LNCaP clone FGC (cell line): Measurements from ENCODE around the gene INPP4B.

Experiments
- DNase-seq: peaks from one replicate; pipeline ENCODE4 v3.0.0-alpha.2; 2011; ENCODE audit warnings: low read depth
- H3K4me3 ChIP-seq: 2 replicates; pipeline ENCODE4 v1.5.1; 2011; ENCODE audit warnings: mild to moderate bottlenecking, low read depth, low read length, control low read depth
- CTCF ChIP-seq: IDR thresholded peaks from 2 replicates; pipeline ENCODE4 v1.5.1; 2012; ENCODE audit warnings: mild to moderate bottlenecking; ENCODE audit not compliant: control insufficient read depth, insufficient read depth; ENCODE audit errors: extremely low read depth

The INPP4B gene

GRCh38 chr4:142331132-142331531 lies 515.0 kb downstream of the INPP4B start:
- no peak overlapping the region for H3K4me3 ChIP-seq
- no peak for DNase-seq
- TF ChIP-seq CTCF, result no peak

- no peak for TF ChIP-seq CTCF
- no peak for DNase-seq
- no peak overlapping the region for H3K4me3 ChIP-seq
These were observed 515.8 kb downstream of the INPP4B start for GRCh38 chr4:142330311-142330710.

GRCh38 chr4:142329313-142329712 lies 516.8 kb downstream of the INPP4B start:
- DNase-seq, result no peak
- TF ChIP-seq CTCF, result no peak
- H3K4me3 ChIP-seq, result no peak overlapping the region

GRCh38 chr4:142326181-142326580 lies 519.9 kb downstream of the INPP4B start:
- no peak overlapping the region for H3K4me3 ChIP-seq
- DNase-seq, result no peak
- no peak for TF ChIP-seq CTCF

- no peak for DNase-seq
- TF ChIP-seq CTCF, result no peak
- no peak overlapping the region for H3K4me3 ChIP-seq
These were observed 521.5 kb downstream of the INPP4B start for GRCh38 chr4:142324572-142324971.

- H3K4me3 ChIP-seq, result no peak overlapping the region
- DNase-seq, result no peak
- TF ChIP-seq CTCF, result no peak
These were observed 523.1 kb downstream of the INPP4B start for GRCh38 chr4:142322996-142323395.

- H3K4me3 ChIP-seq, result no peak overlapping the region
- no peak for TF ChIP-seq CTCF
- no peak for DNase-seq
These were observed 527.8 kb downstream of the INPP4B start for GRCh38 chr4:142318280-142318679.
